Transverse colon (tissue), 4 donors: Measurements from ENCODE around the gene ITPR2.

Experiments used
- CTCF ChIP-seq, 5 experiments: fragments of 200-600 bp in 3 of 5; fragments of 450-650 bp in 2 of 5; sonication (generic) in 3 of 5; IDR thresholded peaks; 1 replicate in 2 of 5; 2 replicates in 3 of 5; pipeline ENCODE4 v1.5.1; 2016 to 2017; ENCODE audit warnings: antibody characterized with exemption in 5 of 5, inconsistent platforms in 3 of 5, mild to moderate bottlenecking in 2 of 5, moderate library complexity in 1 of 5
- EP300 ChIP-seq: sonication (generic); formaldehyde crosslinking; IDR thresholded peaks from one replicate; pipeline ENCODE4 v1.6.1; 2017; ENCODE audit warnings: antibody characterized with exemption, low read depth
- POLR2AphosphoS5 ChIP-seq, 3 donors: sonication (generic); formaldehyde crosslinking; IDR thresholded peaks; one replicate each; pipeline ENCODE4 v1.6.1; 2016; ENCODE audit warnings: antibody characterized with exemption in 3 of 3

GRCh38 chr12:26800858-26801257 is 32.1 kb downstream of the ITPR2 start:
- TF ChIP-seq CTCF (IDR thresholded peaks at IDR 0.05): no peak
- TF ChIP-seq POLR2AphosphoS5 (IDR thresholded peaks at IDR 0.05): no peak
- TF ChIP-seq EP300: no peak
